Measurements from ENCODE around the gene SH3RF3.

Gene SH3RF3

DNA sequence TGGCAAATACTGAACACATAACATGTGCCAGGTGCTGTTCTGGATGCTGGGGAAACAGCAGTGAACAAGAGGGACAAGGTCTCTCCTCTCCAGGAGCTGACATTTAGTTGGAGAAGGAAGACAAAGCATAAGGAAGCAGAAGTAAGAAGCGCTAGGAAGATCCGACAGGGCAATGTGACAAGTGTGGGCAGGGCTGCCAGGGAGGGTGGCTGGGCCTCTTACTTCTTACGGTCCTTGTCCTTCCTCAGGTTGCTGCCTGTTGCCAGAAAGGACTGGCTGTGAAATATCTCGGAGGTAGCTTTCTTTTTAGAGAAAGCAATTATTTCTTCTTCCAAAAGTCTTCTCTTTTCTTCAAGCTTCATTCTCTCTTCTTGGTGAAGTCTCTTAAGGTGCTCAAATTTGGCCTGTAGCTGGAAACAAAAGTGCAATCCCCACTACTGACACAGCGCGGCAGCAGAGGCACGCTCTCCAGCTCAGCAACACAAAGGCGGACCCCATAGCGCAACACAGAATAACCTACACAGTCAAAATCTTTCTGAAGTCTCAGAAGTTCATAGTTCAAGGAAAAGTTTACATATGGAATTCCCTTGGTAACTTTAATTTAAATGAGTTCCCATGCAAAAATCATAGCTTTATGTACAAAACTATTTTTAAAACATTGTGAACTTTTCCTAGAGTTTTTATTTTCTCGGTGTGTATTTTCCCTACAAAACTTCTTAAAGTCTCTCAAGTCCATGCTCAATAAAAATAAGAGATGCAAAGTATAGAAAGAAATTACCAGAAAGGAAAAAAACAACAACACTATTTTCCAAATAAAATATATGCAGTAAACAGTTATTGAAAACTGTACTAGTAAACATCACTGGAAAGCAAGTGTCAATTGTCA lies 417.1 kb downstream of the SH3RF3 start:
- Histone ChIP-seq H3K4me1 (ENCODE audit: insufficient read depth, poor library complexity, severe bottlenecking) (no peaks in the 10 kb centered on the region), H3K27ac (ENCODE audit: poor library complexity, severe bottlenecking) (no peak overlapping the region), H3K9me3 (ENCODE audit: severe bottlenecking) (no peaks in the 10 kb centered on the region), H3K4me3 (ENCODE audit: severe bottlenecking) (no peak overlapping the region), H3K36me3 (ENCODE audit: low read depth) (peaks cover 48% of the 10 kb centered on the region), H3K27me3 (ENCODE audit: insufficient read depth, poor library complexity, severe bottlenecking) (no peaks in the 10 kb centered on the region)
- ATAC-seq (ENCODE audit: low read depth) (peak; percentile 82), DNase-seq (ENCODE audit: low spot score) (no peak)
- TF ChIP-seq, protein P1, sequence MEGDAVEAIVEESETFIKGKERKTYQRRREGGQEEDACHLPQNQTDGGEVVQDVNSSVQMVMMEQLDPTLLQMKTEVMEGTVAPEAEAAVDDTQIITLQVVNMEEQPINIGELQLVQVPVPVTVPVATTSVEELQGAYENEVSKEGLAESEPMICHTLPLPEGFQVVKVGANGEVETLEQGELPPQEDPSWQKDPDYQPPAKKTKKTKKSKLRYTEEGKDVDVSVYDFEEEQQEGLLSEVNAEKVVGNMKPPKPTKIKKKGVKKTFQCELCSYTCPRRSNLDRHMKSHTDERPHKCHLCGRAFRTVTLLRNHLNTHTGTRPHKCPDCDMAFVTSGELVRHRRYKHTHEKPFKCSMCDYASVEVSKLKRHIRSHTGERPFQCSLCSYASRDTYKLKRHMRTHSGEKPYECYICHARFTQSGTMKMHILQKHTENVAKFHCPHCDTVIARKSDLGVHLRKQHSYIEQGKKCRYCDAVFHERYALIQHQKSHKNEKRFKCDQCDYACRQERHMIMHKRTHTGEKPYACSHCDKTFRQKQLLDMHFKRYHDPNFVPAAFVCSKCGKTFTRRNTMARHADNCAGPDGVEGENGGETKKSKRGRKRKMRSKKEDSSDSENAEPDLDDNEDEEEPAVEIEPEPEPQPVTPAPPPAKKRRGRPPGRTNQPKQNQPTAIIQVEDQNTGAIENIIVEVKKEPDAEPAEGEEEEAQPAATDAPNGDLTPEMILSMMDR (IDR thresholded peaks at IDR 0.05; ENCODE audit: poor library complexity, severe bottlenecking), result peak; percentile 98

DNA sequence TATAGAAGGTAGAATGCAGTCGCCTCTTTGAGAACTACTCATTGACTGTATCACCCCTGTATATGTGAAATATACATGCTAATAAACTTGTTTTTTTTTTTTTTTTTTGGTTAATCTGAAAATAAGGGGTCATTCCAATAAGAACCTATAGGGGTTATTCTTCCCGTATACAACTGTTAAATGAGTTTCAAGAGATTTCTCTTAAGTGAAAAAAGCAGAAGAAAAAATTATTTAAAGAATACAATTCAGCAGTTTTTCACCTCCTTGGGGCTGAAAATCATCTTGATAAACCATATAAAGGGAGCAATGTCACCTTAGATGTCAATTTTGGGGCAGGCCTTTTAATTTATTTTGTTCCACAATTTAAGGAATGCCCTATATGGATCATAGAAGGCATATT lies 418.3 kb downstream of the SH3RF3 start:
- no peak overlapping the region for H3K4me3 ChIP-seq (ENCODE audit: severe bottlenecking)
- no peak overlapping the region for H3K27ac ChIP-seq (ENCODE audit: poor library complexity, severe bottlenecking)
- TF ChIP-seq, protein P1 (IDR thresholded peaks at IDR 0.05; ENCODE audit: poor library complexity, severe bottlenecking), result no peak
- DNase-seq (ENCODE audit: low spot score), result no peak
- no peaks in the 10 kb centered on the region for H3K4me1 ChIP-seq (ENCODE audit: insufficient read depth, poor library complexity, severe bottlenecking)
- H3K27me3 ChIP-seq (ENCODE audit: insufficient read depth, poor library complexity, severe bottlenecking), result no peaks in the 10 kb centered on the region
- H3K36me3 ChIP-seq (ENCODE audit: low read depth), result peaks cover 60% of the 10 kb centered on the region
- no peak for ATAC-seq (ENCODE audit: low read depth)
- H3K9me3 ChIP-seq (ENCODE audit: severe bottlenecking), result no peaks in the 10 kb centered on the region

DNA sequence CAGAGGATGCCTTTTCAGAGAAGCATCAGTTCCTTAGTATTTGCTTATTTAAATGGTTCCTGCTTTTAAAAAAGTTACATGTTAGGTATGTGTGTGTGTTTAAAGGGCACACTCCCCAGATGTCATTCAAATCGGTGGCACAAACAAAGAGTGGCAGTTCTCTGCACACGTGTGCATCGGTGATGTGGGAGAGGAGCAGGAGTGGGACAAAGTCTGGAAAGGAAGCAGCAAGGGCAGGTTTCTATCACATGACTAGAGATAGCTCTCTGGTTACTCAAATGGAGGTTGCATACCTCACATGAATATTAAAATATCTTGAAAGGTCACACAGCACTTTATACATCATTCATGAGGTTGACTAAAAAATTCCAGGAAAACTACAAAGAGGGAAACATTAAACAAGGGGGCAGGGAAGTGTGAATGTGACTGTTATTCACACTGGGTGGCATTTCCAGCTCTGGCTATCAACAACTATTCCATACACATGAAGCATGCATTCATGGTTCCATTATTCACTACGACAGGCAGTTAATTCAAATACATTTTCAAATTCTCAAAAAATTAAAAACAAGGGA lies 420.1 kb downstream of the SH3RF3 start:
- H3K36me3 ChIP-seq (ENCODE audit: low read depth), result peaks cover 55% of the 10 kb centered on the region
- no peak overlapping the region for H3K4me3 ChIP-seq (ENCODE audit: severe bottlenecking)
- no peak for DNase-seq (ENCODE audit: low spot score)
- H3K27ac ChIP-seq (ENCODE audit: poor library complexity, severe bottlenecking), result no peak overlapping the region
- no peak for ATAC-seq (ENCODE audit: low read depth)
- H3K4me1 ChIP-seq (ENCODE audit: insufficient read depth, poor library complexity, severe bottlenecking), result no peaks in the 10 kb centered on the region
- no peaks in the 10 kb centered on the region for H3K9me3 ChIP-seq (ENCODE audit: severe bottlenecking)
- H3K27me3 ChIP-seq (ENCODE audit: insufficient read depth, poor library complexity, severe bottlenecking), result no peaks in the 10 kb centered on the region
- TF ChIP-seq, protein P1 (IDR thresholded peaks at IDR 0.05; ENCODE audit: poor library complexity, severe bottlenecking), result no peak

All from RWPE2 (cell line).